ENCODE data around the gene TSPO2.

TSPO2 gene

GRCh38 chr6:41075651-41076626 is 33.7 kb downstream of the TSPO2 start:
- DNase-seq (ENCODE audit: low read depth in 2 of 2), result no peak

- DNase-seq (ENCODE audit: low read depth in 2 of 2), result no peak
Observed at GRCh38 chr6:41077536-41077935, 35.3 kb downstream of the TSPO2 start.

DNA sequence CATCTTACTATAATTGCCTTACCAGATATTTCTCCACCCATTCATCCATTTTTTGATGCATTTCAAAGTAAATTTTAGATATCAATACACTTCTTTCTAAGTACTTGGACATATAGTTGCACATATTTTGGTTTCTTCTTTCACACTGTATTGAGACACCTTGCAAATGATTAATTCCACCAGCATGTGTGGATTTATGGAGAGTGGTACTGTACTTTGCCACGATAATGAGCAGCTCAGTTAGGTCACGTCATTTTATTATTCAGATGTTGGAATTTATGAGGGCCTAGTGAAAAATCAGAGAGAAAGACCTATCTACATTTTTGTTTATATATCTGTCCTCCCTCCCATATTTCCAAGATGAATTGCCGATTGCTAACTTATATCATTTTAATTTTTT is 35.8 kb downstream of the TSPO2 start:
- DNase-seq (ENCODE audit: low read depth in 2 of 2), result no peak

GRCh38 chr6:41079080-41079479 is 36.8 kb downstream of the TSPO2 start:
- no peak for DNase-seq (ENCODE audit: low read depth in 2 of 2)

- no peak for DNase-seq (ENCODE audit: low read depth in 2 of 2)
Observed at GRCh38 chr6:41080621-41081020, 38.4 kb downstream of the TSPO2 start.

GRCh38 chr6:41083072-41083471 is 40.8 kb downstream of the TSPO2 start:
- DNase-seq (ENCODE audit: low read depth in 2 of 2), result no peak

DNA sequence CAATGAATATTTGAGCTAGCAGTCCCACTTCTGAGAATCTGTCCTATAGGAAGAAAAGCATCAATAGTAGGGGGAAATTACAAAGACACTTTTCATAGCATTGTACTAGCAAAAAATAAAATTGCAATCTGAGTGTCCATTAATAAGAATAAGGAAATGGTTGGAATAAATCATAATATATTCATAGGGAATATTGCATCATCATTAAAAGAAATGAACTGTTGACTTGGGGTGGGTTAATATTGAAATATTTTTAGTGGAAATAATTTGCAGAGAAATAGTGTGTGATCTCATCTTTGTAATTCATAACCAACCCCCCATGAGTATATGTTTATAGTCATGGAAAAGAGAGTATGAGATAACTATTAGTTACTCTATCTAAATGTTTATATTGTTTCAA is 42.9 kb downstream of the TSPO2 start:
- no peak for DNase-seq (ENCODE audit: low read depth in 2 of 2)

- no peak for DNase-seq (ENCODE audit: low read depth in 2 of 2)
Observed at GRCh38 chr6:41088451-41088850, 46.2 kb downstream of the TSPO2 start.

DNA sequence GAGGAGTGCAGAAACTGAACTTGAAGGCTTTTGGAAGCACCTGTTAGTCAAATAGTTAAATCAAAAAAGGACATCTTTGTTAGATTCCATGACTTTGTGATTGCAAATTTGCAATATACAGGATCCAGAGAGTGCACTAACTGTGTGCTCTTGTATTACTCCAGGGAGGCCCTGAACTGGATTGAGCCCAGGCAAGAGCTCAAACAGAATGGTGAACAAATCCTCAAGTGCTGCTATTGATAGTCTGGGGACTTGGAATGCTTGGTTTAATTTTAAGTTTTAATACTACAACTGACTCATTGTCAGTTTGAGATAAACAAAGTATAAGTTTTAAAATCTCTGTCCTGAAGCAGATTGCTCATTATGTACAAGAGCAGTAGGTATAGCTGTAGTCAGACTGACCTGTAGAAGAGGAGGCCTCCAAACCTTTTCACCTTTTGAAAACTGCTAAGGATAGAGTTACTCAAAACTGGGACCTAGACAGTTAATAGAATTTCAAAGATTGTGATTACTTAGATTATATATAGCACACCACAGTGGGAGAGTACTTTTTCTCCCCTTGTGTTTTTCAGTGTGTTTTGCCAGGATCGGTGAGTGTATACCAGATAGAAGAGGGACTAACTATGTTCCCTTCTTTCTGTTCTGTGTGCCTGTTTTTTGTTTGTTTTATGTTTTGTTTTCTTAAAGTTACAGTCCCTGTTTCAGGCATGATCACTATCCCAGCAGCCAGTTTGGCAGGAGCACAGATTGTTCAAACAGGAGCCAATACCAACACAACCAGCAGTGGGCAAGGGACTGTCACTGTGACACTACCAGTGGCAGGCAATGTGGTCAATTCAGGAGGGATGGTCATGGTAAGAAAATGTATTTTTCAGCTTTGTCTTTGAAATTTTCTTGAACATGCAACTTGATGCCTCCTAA is 48.8 kb downstream of the TSPO2 start:
- no peak for DNase-seq (ENCODE audit: low read depth in 2 of 2)

- no peak for DNase-seq (ENCODE audit: low read depth in 2 of 2)
Observed at GRCh38 chr6:41092421-41093140, 50.3 kb downstream of the TSPO2 start.

DNA sequence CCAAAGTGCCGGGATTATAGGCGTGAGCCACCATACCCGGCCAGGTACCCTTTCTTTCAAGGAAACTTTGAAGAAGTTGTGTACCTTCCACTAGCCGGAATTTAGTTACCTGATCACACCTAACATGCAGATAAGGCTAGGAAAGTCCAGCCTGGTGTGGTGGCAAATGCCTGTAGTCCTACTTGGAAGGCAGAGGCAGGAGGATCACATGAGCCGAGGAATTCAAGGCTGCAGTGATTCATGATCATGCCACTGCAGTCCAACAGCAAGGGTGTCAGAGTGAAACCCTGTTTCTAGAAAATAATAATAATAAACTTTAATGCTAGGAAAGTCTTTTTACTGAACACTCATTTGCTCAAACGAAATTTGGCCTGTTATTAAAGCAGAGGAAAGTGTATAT is 51.5 kb downstream of the TSPO2 start:
- DNase-seq (ENCODE audit: low read depth in 2 of 2), result no peak
